GM12801 (cell line): Measurements from ENCODE around the gene MATN1.

Experiments used
- TF ChIP-seq, protein P1 (sequence below): IDR thresholded peaks from one replicate; pipeline ENCODE4 v1.5.1; 2011; ENCODE audit warnings: control low read depth; ENCODE audit not compliant: insufficient read length; ENCODE audit errors: extremely low read depth

MATN1 gene, protein sequence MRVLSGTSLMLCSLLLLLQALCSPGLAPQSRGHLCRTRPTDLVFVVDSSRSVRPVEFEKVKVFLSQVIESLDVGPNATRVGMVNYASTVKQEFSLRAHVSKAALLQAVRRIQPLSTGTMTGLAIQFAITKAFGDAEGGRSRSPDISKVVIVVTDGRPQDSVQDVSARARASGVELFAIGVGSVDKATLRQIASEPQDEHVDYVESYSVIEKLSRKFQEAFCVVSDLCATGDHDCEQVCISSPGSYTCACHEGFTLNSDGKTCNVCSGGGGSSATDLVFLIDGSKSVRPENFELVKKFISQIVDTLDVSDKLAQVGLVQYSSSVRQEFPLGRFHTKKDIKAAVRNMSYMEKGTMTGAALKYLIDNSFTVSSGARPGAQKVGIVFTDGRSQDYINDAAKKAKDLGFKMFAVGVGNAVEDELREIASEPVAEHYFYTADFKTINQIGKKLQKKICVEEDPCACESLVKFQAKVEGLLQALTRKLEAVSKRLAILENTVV

DNA sequence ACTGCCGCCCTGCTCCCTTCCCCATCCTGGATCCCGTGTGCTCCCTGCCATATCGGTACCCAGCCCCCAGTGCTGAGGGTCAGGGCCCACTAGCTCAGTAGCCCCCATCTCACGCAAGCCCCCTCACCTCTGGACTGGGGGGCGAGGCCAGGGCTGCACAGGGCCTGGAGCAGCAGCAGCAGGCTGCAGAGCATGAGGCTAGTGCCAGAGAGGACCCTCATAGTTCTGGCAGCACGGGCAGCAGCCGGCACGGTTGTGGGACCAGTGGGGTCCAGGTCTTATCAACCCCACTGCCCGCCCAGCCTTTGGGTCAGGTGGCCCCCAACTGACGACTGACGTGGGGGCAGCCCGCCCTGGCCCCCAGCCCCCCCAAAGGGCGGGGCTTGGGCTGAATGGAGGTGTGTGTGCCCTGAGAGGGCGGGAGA, at the start of gene MATN1:
MATN1 (minus strand) TSS at position 255 of the 425 bp plus-strand sequence; CDS start at position 221, 34 bp downstream.
- TF ChIP-seq, protein P1, sequence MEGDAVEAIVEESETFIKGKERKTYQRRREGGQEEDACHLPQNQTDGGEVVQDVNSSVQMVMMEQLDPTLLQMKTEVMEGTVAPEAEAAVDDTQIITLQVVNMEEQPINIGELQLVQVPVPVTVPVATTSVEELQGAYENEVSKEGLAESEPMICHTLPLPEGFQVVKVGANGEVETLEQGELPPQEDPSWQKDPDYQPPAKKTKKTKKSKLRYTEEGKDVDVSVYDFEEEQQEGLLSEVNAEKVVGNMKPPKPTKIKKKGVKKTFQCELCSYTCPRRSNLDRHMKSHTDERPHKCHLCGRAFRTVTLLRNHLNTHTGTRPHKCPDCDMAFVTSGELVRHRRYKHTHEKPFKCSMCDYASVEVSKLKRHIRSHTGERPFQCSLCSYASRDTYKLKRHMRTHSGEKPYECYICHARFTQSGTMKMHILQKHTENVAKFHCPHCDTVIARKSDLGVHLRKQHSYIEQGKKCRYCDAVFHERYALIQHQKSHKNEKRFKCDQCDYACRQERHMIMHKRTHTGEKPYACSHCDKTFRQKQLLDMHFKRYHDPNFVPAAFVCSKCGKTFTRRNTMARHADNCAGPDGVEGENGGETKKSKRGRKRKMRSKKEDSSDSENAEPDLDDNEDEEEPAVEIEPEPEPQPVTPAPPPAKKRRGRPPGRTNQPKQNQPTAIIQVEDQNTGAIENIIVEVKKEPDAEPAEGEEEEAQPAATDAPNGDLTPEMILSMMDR, result no peak

DNA sequence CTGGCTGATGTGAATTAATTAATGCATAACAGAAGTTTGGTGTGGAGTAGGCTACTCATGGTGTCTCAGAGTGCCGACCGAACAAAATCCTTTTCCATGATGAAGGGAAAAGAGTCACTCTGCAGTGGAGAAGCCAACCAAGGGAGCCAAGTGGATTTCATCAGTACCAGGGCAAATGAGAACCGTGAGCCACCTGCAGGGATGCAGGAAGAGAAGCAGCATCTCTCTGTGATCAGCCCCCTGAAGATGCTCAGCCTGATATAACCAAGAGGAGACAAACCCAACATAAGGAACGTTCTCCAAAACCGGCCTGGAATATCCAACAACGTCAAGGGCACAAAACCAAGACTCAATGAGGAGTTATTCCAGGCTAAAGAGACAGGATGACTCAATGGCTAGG, 47.6 kb upstream of the MATN1 start:
- TF ChIP-seq, protein P1, result no peak

DNA sequence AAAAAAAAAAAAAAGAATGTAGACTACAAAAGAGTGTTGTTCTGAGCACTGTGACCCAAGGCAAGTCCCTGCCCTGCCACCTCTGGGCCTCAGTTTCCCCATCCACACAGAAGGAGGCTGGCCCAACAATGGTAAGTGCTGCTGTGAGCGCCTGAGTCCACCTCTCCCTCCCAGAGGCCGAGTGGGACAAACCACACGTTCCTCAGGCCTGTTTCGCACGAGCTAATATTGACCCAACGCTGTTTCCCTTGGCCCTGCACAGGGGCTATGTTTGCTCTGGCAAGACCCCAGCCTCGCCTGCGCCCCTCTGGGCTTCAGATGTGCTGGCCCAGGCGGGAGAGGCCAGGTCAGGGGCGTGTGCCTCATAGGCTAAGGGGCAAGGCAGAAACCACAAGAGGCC, 46.8 kb upstream of the MATN1 start:
- TF ChIP-seq, protein P1, result no peak

DNA sequence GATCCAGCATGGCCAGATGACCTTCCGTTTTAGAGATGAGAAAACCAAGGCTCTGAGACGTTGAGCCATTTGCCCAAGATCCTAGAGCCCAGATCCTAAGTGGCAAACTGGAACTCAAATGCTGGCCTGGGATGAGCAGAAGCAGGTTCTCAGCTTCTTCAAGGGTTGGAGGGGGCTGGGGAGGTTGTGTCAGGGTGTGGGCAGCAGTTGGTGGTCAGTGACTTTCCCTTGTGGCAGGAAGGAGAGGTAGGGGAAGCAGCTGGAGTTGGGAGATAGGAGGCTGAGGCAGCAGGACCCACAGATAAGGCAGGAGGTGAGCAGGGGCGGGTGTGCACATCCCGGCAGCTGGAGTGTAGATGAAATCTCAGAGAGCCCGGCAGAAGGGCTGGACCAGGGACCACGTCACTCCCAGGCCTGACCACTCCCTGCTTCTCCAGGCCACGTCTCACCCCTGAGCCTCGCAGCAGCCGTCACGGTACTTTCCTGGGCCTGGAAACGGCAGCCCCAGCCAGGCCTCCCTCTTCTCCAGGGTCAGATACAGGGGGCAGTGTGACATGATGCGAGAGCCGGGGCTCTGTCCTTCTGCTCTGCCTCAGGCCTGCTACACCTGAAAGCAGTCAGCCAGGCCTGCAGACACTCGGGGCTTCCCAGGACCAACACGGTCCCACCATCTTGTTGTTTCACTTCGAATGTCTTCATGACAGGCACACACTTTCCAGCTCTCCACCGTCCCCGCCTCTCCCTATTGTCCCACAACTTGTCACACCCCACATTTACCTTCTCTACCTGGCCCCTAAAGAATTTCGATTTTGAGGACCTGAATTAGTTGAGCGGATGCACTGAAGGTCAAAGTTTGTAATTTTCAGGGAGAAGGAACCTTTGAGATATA, 45.7 kb upstream of the MATN1 start:
- TF ChIP-seq, protein P1, result no peak

DNA sequence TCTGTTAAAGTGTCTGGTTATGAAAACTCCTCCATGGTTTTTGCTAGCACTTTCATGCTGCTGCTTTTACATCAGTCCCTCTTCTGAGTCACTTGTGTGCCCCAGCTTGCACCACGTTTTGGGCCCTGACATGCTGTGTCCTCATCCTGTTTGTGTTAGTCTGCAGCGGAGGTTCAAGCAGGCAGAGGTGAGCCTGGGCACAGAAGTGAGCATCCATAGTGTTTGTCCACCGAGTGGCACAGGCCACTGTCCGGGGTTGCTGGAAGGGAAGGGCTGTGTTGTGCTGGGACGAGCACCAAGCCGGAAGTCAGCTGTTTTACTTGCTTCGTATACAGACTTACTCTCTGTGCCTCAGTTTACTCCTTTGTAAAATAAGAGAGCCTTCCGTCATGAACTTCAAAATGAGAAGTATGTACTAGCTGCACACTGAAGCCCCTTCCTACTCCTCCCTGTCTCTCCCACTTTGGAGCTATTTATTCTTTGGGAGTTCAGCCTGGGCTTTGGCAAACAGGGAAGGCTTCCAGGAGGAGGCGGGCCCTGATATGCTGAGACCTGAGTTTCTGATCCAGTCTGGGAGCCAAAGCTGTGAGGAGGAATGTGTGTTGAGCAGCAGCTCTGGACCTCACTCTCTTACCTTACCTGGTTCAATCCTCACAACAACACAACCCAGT, 44.9 kb upstream of the MATN1 start:
- TF ChIP-seq, protein P1, result no peak

DNA sequence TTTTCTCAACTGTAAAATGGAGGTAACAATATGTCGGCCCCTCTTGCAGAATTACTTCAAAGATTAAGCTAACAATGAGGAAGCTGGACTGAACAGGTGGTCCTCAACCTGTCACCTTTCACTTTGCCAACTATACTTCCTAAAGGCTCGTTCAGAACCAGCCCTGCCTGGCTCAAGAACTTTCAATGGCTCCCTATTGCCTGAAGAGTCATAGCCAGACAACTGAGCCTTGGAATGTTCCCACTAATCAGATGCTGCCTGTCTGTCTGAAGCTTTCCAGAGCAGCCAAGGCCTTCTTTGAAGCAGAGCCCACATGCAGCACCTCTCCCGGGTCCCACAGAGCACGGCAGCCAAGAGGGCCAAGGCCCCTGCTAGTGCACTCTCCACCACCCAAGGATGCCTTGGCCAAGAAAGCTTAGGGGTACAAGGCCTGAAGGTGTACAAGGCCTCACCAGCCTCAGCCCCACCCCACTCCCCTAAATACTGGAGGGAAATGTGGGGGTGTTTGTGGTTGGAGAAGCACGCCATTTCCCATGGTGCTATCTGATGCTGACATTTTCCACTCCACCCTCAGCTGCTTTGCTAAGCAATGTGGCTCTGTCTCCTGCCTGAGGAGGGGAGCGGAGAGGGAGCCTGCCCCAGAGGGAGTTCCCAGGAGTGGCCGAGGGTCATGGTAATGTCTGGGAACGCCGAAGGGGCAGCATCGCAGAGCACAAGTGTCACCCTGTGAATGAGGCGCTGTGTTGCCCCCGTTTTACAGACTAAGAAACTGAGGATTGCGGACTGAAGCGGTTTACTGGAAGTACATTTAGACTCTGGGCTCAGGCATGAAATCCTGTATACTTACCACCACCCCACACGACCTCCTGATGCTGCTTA, 42.4 kb upstream of the MATN1 start:
- TF ChIP-seq, protein P1, result no peak
